Activated CD4-positive, alpha-beta memory T cell treated with anti-CD3 and anti-CD28 coated beads for 36 hours (primary cell): ENCODE measurements around the gene STMN1. TPM values are rescaled to one million over a fixed set of nuclear protein-coding genes. Genes with fewer than 3 reads are reported as not detected.
"Not testable (repeated sequence)": the region's sequence is repeated elsewhere in the genome, so short reads cannot be mapped to it uniquely, and the experiment has no call there.

Source experiments
- CTCF ChIA-PET: fragments of 350-600 bp; sonication (Branson Sonifier 250); formaldehyde crosslinking; loops from one replicate; lab custom pipeline; 2021; ENCODE audit warnings: antibody characterized with exemption, inconsistent platforms; lab: Charles Lee
- POLR2A ChIA-PET: fragments of 350-600 bp; sonication (Branson Sonifier 250); formaldehyde crosslinking; loops from one replicate; lab custom pipeline; 2021; ENCODE audit warnings: antibody characterized with exemption; lab: Charles Lee
- DNase-seq: peaks from one replicate; pipeline ENCODE4 v3.0.0-alpha.2; 2020
- H3K27ac Mint-ChIP-seq: one replicate; pipeline ENCODE4 v1.8.0; 2021; ENCODE audit warnings: mixed read lengths
- H3K27me3 Mint-ChIP-seq: one replicate; pipeline ENCODE4 v1.8.0; 2021; ENCODE audit warnings: mixed read lengths
- H3K36me3 Mint-ChIP-seq: one replicate; pipeline ENCODE4 v1.8.0; 2021; ENCODE audit warnings: mixed read lengths
- H3K4me1 Mint-ChIP-seq: one replicate; pipeline ENCODE4 v1.8.0; 2021; ENCODE audit warnings: low read depth, mixed read lengths
- H3K4me3 Mint-ChIP-seq: one replicate; pipeline ENCODE4 v1.8.0; 2021; ENCODE audit warnings: mild to moderate bottlenecking, mixed read lengths
- H3K9me3 Mint-ChIP-seq: one replicate; pipeline ENCODE4 v1.8.0; 2021; ENCODE audit warnings: mixed read lengths
- intact Hi-C: fragments of 100-400 bp; cut with micrococcal nuclease; formaldehyde crosslinking; loops from one replicate; pipeline ENCODE4 v1.15.1; 2023
- total RNA-seq, 2 experiments: library from RNA; stranded (reverse); gene quantifications; one replicate each; pipeline ENCODE4 v1.2.3, GENCODE V29; 2021

STMN1 gene
- 100 to 1,000 TPM; 619 to 630 TPM for total RNA-seq

GRCh38 chr1:25905680-25906643 lies at the start of gene STMN1:
STMN1 (minus strand) TSS chr1:25906419; CDS start chr1:25904676, 1,743 bp downstream.
- Mint-ChIP-seq H3K9me3 (no peaks in the 10 kb centered on the region), H3K4me3 (peak within 1 kb of the TSS; percentile 84), H3K27ac (peak within 1 kb of the TSS; percentile 89), H3K36me3 (peaks cover 35% of the 10 kb centered on the region), H3K4me1 (peaks cover 23% of the 10 kb centered on the region), H3K27me3 (no peaks in the 10 kb centered on the region)
- intact Hi-C loops, result loop anchor here (1.0 to 5.0 kb wide), 5 partner anchors 11 to 92 kb away; partner anchors contain the start of genes AUNIP and PAFAH2
- DNase-seq, result peak; percentile 95
- ChIA-PET POLR2A (interaction anchor here (1.0 to 2.5 kb wide), 5 partner anchors 10 to 91 kb away, joined by 3 to 9 read pairs (median 7); partner anchors contain the start of genes MTFR1L and PAFAH2), CTCF (interaction anchor here (1.2 to 7.3 kb wide), 5 partner anchors 10 to 93 kb away, joined by 6 to 89 read pairs (median 8); partner anchors contain the start of gene PAFAH2)

GRCh38 chr1:25955553-25955952 lies 49.3 kb upstream of the STMN1 start:
- Mint-ChIP-seq H3K9me3 (peaks cover 6% of the 10 kb centered on the region), H3K27me3 (no peaks in the 10 kb centered on the region), H3K4me3 (no peak overlapping the region), H3K27ac (no peak overlapping the region), H3K4me1 (no peaks in the 10 kb centered on the region), H3K36me3 (peaks cover 26% of the 10 kb centered on the region)
- CTCF ChIA-PET, result interaction anchor here (1.5 kb wide), 1 partner anchor 60 kb away, joined by 5 read pairs; no protein-coding TSS in a partner anchor
- POLR2A ChIA-PET, result no interaction called here
- intact Hi-C loops, result no loop called here
- DNase-seq, result no peak

DNA sequence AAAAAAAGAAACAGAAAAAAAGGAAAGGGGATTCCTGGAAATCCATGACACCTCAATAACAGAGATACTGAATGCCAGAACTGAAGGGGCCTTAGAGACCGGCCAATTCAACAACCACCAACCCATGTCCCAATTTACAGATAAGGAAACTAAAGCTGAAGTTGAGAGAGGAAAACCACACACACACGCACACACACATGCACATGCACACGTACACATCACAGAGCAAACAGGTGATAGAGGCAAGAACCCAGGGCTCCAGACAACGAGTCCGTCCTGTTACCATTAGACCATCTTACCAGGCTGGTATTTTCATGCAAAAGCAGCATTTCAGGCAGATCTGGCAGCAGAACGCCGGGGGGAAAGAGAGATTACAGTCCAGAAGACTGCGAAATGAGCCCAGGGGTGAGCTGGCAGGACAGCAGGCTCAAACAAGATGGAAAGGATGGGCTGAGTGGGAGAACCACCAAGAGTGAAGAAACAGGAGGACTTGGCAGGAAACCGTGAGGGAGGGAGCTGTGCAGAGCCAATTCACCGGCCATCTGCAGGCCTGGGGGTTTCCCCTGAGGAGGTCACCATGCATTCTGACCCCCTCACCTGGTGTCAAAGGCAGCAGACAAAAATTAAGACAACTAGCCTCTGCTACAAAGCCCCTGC lies 48.2 kb upstream of the STMN1 start:
- H3K4me1 Mint-ChIP-seq, result no peaks in the 10 kb centered on the region
- intact Hi-C loops, result no loop called here
- no peaks in the 10 kb centered on the region for H3K27me3 Mint-ChIP-seq
- CTCF ChIA-PET, result interaction anchor here (1.5 kb wide), 1 partner anchor 59 kb away, joined by 5 read pairs; no protein-coding TSS in a partner anchor
- POLR2A ChIA-PET, result no interaction called here
- no peak overlapping the region for H3K27ac Mint-ChIP-seq
- peaks cover 16% of the 10 kb centered on the region for H3K36me3 Mint-ChIP-seq
- no peak overlapping the region for H3K4me3 Mint-ChIP-seq
- DNase-seq, result no peak
- peaks cover 6% of the 10 kb centered on the region for H3K9me3 Mint-ChIP-seq

DNA sequence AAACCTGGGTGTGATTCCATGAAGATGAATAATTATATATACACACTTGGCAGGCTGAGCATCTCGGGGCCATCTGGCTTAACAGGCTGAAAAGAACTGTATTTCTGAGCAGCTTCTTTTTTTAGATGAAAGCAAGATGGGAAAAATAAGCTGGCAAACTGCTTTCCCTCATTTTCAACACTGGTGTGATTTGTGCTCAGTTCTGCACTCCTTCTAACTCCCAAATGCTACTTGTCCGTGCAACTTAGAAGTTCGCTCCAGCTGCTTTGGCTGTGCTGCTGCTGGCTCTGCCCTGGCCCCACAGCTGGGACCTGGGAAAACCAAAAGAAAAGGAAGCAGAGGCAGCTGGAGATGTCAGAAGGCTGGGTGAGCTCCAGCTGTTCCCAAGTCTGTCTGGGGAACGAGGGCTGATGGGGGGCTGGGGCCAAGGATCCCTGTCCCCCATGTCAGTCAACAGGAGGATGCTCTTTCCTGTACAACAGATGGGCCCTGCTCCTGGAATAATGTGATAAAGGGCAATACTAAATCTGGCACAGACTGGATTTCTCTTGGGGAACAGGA lies 46.7 kb upstream of the STMN1 start:
- no peak overlapping the region for H3K4me3 Mint-ChIP-seq
- ChIA-PET POLR2A (no interaction called here), CTCF (interaction anchor here (1.6 kb wide), 1 partner anchor 58 kb away, joined by 3 read pairs; no protein-coding TSS in a partner anchor)
- H3K27ac Mint-ChIP-seq, result no peak overlapping the region
- no peaks in the 10 kb centered on the region for H3K4me1 Mint-ChIP-seq
- intact Hi-C loops, result no loop called here
- DNase-seq, result no peak
- no peaks in the 10 kb centered on the region for H3K27me3 Mint-ChIP-seq
- H3K36me3 Mint-ChIP-seq, result peaks cover 8% of the 10 kb centered on the region
- no peaks in the 10 kb centered on the region for H3K9me3 Mint-ChIP-seq

- Mint-ChIP-seq H3K27me3 (no peaks in the 10 kb centered on the region), H3K9me3 (peaks cover 6% of the 10 kb centered on the region), H3K27ac (no peak overlapping the region), H3K4me1 (no peaks in the 10 kb centered on the region), H3K4me3 (no peak overlapping the region), H3K36me3 (no peaks in the 10 kb centered on the region)
- no peak for DNase-seq
- ChIA-PET CTCF (no interaction called here), POLR2A (no interaction called here)
- intact Hi-C loops, result no loop called here
These were observed 42.4 kb upstream of the STMN1 start for GRCh38 chr1:25948641-25949040.

DNA sequence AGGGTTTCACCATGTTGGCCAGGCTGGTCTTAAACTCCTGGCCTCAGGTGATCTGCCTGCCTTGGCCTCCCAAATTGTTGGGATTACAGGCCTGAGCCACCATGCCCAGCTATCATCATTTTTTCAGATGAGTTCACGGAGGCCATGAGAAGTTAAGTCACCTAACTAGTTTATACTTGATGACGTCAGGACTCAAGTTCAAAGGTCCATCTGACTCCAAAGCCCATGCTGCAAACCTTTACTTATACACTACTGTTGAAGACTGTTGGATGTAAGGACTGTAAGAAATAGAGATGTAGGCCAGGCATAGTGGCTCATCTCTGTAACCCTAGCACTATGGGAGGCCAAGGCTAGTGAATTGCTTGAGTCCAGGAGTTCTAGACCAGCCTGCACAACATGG lies 40.8 kb upstream of the STMN1 start:
- H3K9me3 Mint-ChIP-seq, result peaks cover 17% of the 10 kb centered on the region
- no peaks in the 10 kb centered on the region for H3K4me1 Mint-ChIP-seq
- DNase-seq, result no peak
- POLR2A ChIA-PET, result no interaction called here
- no peak overlapping the region for H3K27ac Mint-ChIP-seq
- CTCF ChIA-PET, result no interaction called here
- H3K4me3 Mint-ChIP-seq, result no peak overlapping the region
- peaks cover 5% of the 10 kb centered on the region for H3K36me3 Mint-ChIP-seq
- H3K27me3 Mint-ChIP-seq, result no peaks in the 10 kb centered on the region
- intact Hi-C loops, result no loop called here

GRCh38 chr1:25945761-25946160 lies 39.5 kb upstream of the STMN1 start:
- intact Hi-C loops, result no loop called here
- H3K4me3 Mint-ChIP-seq, result no peak overlapping the region
- POLR2A ChIA-PET, result no interaction called here
- H3K27ac Mint-ChIP-seq, result no peak overlapping the region
- no peaks in the 10 kb centered on the region for H3K4me1 Mint-ChIP-seq
- H3K9me3 Mint-ChIP-seq, result peaks cover 17% of the 10 kb centered on the region
- H3K27me3 Mint-ChIP-seq, result no peaks in the 10 kb centered on the region
- no peak for DNase-seq
- CTCF ChIA-PET, result no interaction called here
- peaks cover 5% of the 10 kb centered on the region for H3K36me3 Mint-ChIP-seq

GRCh38 chr1:25944986-25945385 lies 38.8 kb upstream of the STMN1 start:
- Mint-ChIP-seq H3K4me3 (no peak overlapping the region), H3K4me1 (no peaks in the 10 kb centered on the region), H3K27ac (no peak overlapping the region), H3K9me3 (peaks cover 17% of the 10 kb centered on the region), H3K27me3 (no peaks in the 10 kb centered on the region), H3K36me3 (peaks cover 5% of the 10 kb centered on the region)
- no peak for DNase-seq
- ChIA-PET CTCF (interaction anchor here (1.2 kb wide), 1 partner anchor 49 kb away, joined by 5 read pairs; no protein-coding TSS in a partner anchor), POLR2A (no interaction called here)
- intact Hi-C loops, result no loop called here

DNA sequence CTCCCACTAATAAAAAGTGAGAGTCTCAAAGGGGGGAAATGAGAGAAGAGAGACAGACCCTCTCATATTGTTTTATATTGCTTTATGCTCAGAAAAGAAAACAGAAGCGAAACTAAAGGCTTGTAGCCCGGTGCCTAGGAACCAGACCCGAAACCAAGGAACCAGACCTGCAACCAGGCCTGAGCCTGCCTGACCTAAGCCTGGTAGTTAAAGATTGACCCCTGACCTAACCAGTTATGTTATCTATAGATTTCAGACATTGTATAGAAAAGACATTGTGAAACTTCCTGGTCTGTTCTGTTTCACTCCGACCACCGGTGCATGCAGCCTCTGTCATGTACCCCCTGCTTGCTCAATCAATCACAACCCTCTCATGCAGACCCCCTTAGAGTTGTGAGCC lies 37.3 kb upstream of the STMN1 start:
- H3K27ac Mint-ChIP-seq, POLR2A ChIA-PET, CTCF ChIA-PET: not testable (repeated sequence)

GRCh38 chr1:25936947-25937346 lies 30.7 kb upstream of the STMN1 start:
- no peak overlapping the region for H3K4me3 Mint-ChIP-seq
- no peak overlapping the region for H3K27ac Mint-ChIP-seq
- POLR2A ChIA-PET, result no interaction called here
- CTCF ChIA-PET, result interaction anchor here (1.5 kb wide), 1 partner anchor 42 kb away, joined by 5 read pairs; no protein-coding TSS in a partner anchor
- no peaks in the 10 kb centered on the region for H3K27me3 Mint-ChIP-seq
- no peaks in the 10 kb centered on the region for H3K36me3 Mint-ChIP-seq
- H3K4me1 Mint-ChIP-seq, result peaks cover 4% of the 10 kb centered on the region
- DNase-seq, result no peak
- H3K9me3 Mint-ChIP-seq, result no peaks in the 10 kb centered on the region
- intact Hi-C loops, result no loop called here

More for the DNA sequence above, 37.3 kb upstream of the STMN1 start:
- H3K4me1 Mint-ChIP-seq, H3K4me3 Mint-ChIP-seq, H3K36me3 Mint-ChIP-seq, H3K27me3 Mint-ChIP-seq, DNase-seq, intact Hi-C loops: not testable (repeated sequence)
- peaks cover 17% of the 10 kb centered on the region for H3K9me3 Mint-ChIP-seq

- intact Hi-C loops, result no loop called here
- ChIA-PET POLR2A (no interaction called here), CTCF (no interaction called here)
- Mint-ChIP-seq H3K27me3 (no peaks in the 10 kb centered on the region), H3K4me1 (peaks cover 4% of the 10 kb centered on the region), H3K4me3 (no peak overlapping the region), H3K36me3 (no peaks in the 10 kb centered on the region), H3K27ac (no peak overlapping the region), H3K9me3 (no peaks in the 10 kb centered on the region)
- no peak for DNase-seq
These were observed 27.5 kb upstream of the STMN1 start for GRCh38 chr1:25933479-25934365.
